ENCODE results near the gene PLCL1.

Gene PLCL1

GRCh38 chr2:197937814-197938213 lies 133.4 kb downstream of the PLCL1 start:
- TF ChIP-seq CTCF (conservative IDR thresholded peaks at IDR 0.05; ENCODE audit: control insufficient read depth, insufficient read depth, low read depth, low read length) = no peak
- DNase-seq (ENCODE audit: low read depth) = no peak
- no peak overlapping the region for H3K4me3 ChIP-seq (ENCODE audit: control insufficient read depth, low read depth, low read length)

- no peak overlapping the region for H3K4me3 ChIP-seq (ENCODE audit: control insufficient read depth, low read depth, low read length)
- no peak for TF ChIP-seq CTCF (conservative IDR thresholded peaks at IDR 0.05; ENCODE audit: control insufficient read depth, insufficient read depth, low read depth, low read length)
- DNase-seq (ENCODE audit: low read depth) = no peak
Measured at GRCh38 chr2:197938555-197938954, 134.2 kb downstream of the PLCL1 start.

GRCh38 chr2:197939787-197940186 lies 135.4 kb downstream of the PLCL1 start:
- no peak for TF ChIP-seq CTCF (conservative IDR thresholded peaks at IDR 0.05; ENCODE audit: control insufficient read depth, insufficient read depth, low read depth, low read length)
- H3K4me3 ChIP-seq (ENCODE audit: control insufficient read depth, low read depth, low read length) = no peak overlapping the region
- no peak for DNase-seq (ENCODE audit: low read depth)

GRCh38 chr2:197940382-197940781 lies 136.0 kb downstream of the PLCL1 start:
- no peak overlapping the region for H3K4me3 ChIP-seq (ENCODE audit: control insufficient read depth, low read depth, low read length)
- no peak for TF ChIP-seq CTCF (conservative IDR thresholded peaks at IDR 0.05; ENCODE audit: control insufficient read depth, insufficient read depth, low read depth, low read length)
- no peak for DNase-seq (ENCODE audit: low read depth)

- no peak for DNase-seq (ENCODE audit: low read depth)
- H3K4me3 ChIP-seq (ENCODE audit: control insufficient read depth, low read depth, low read length) = no peak overlapping the region
- TF ChIP-seq CTCF (conservative IDR thresholded peaks at IDR 0.05; ENCODE audit: control insufficient read depth, insufficient read depth, low read depth, low read length) = no peak
Measured at GRCh38 chr2:197941715-197942114, 137.3 kb downstream of the PLCL1 start.

- no peak for DNase-seq (ENCODE audit: low read depth)
- no peak for TF ChIP-seq CTCF (conservative IDR thresholded peaks at IDR 0.05; ENCODE audit: control insufficient read depth, insufficient read depth, low read depth, low read length)
- no peak overlapping the region for H3K4me3 ChIP-seq (ENCODE audit: control insufficient read depth, low read depth, low read length)
Measured at GRCh38 chr2:197943731-197944130, 139.3 kb downstream of the PLCL1 start.

GRCh38 chr2:197944416-197945096 lies 140.2 kb downstream of the PLCL1 start:
- H3K4me3 ChIP-seq (ENCODE audit: control insufficient read depth, low read depth, low read length) = no peak overlapping the region
- TF ChIP-seq CTCF (conservative IDR thresholded peaks at IDR 0.05; ENCODE audit: control insufficient read depth, insufficient read depth, low read depth, low read length) = no peak
- no peak for DNase-seq (ENCODE audit: low read depth)

All from fibroblast of mammary gland (primary cell).